OCI-LY3 (cell line): ENCODE data around the gene MED13L.

Experiments used
- CTCF ChIP-seq: fragments of 200-600, 300-600 bp; sonication (generic); IDR thresholded peaks from 2 replicates; pipeline ENCODE4 v1.5.1; 2014; ENCODE audit warnings: antibody characterized with exemption, low read length, low read depth
- EZH2phosphoT487 ChIP-seq: fragments of 200-600 bp; shearing (Covaris generic); IDR thresholded peaks from 2 replicates; pipeline ENCODE4 v1.6.1; 2018; ENCODE audit warnings: antibody characterized with exemption, mixed run types, low read depth

DNA sequence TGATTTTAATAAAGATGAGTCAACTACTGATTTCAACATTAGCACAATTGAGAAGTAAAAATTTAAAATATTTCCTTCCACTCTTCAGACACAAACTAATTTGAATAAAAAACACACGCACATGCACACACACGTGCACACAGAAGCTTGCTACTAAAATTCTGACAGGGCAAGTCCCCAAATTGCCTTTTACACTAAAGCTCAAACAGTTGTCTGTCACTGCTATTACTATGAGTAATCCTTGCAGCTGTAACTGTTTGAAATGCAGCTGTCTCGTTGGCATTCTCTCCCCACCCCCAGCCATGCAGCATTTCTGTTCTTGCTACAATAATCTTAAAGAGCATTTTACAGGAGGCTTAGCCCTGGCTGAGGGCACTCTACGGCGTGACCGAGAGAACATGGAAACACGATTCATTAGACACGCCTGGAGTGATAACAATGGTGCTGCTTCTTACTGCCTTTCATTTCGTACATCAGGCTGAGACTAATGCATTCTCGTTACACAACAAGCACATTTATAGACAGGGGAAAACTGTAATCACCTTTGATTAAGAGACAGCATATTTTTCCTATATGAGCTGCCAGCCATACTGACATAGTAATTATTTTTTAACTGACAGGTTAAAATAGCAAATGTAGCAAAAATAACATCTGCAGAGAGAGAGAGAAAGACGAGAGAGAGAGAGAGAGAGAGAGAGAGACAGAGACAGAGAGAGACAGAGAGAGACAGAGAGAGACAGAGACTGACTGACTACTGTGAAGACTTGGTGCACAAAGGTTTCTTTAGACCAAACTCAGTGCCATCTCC is 153.8 kb downstream of the MED13L start:
- TF ChIP-seq CTCF (no peak), EZH2phosphoT487 (no peak)
